GM23338 (cell line): Measurements from ENCODE around the gene ABCA7. TPM values are rescaled to one million over a fixed set of nuclear protein-coding genes. Genes with fewer than 3 reads are reported as not detected.

Source experiments
- ATAC-seq: fragments of 200-7000 bp; cut with Tn5 transposase; 3 replicates; pipeline ENCODE4 v1.9.1; 2020
- DNase-seq: peaks from one replicate; pipeline ENCODE4 v3.0.0-alpha.2; 2015; ENCODE audit warnings: low spot score
- H2AFZ ChIP-seq: fragments of 200-600 bp; sonication (generic); 2 replicates; pipeline ENCODE4 v1.8.0; 2016; ENCODE audit warnings: antibody characterized with exemption, mild to moderate bottlenecking, moderate library complexity
- H3F3A ChIP-seq: fragments of 200-600 bp; sonication (generic); replicated peaks from 2 replicates; pipeline ENCODE4 v1.8.0; 2017; ENCODE audit warnings: antibody characterized with exemption, mixed run types, low read depth
- H3K27ac ChIP-seq: fragments of 200-600 bp; sonication (generic); 2 replicates; pipeline ENCODE4 v1.6.1; 2016; ENCODE audit warnings: low read depth
- H3K27me3 ChIP-seq: fragments of 200-600 bp; sonication (generic); 2 replicates; pipeline ENCODE4 v1.8.0; 2016; ENCODE audit warnings: mild to moderate bottlenecking, mixed run types, moderate library complexity; ENCODE audit not compliant: insufficient read depth
- H3K36me3 ChIP-seq: fragments of 200-600 bp; sonication (generic); 2 replicates; pipeline ENCODE4 v1.8.0; 2016; ENCODE audit warnings: mild to moderate bottlenecking; ENCODE audit not compliant: insufficient read depth
- H3K4me1 ChIP-seq: fragments of 200-600 bp; sonication (generic); 2 replicates; pipeline ENCODE4 v1.8.0; 2016; ENCODE audit warnings: mild to moderate bottlenecking, moderate library complexity; ENCODE audit not compliant: insufficient read depth
- H3K4me2 ChIP-seq: fragments of 200-600 bp; sonication (generic); 2 replicates; pipeline ENCODE4 v1.7.1; 2017; ENCODE audit warnings: mixed run types
- H3K4me3 ChIP-seq: fragments of 200-600 bp; sonication (generic); 2 replicates; pipeline ENCODE4 v1.6.1; 2016; ENCODE audit warnings: mixed run types
- H3K79me2 ChIP-seq: fragments of 200-600 bp; sonication (generic); replicated peaks from 2 replicates; pipeline ENCODE4 v1.8.0; 2017; ENCODE audit warnings: mild to moderate bottlenecking; ENCODE audit not compliant: insufficient read depth
- H3K9me2 ChIP-seq: fragments of 200-600 bp; sonication (generic); 2 replicates; pipeline ENCODE4 v1.8.0; 2017; ENCODE audit not compliant: insufficient read depth
- H4K20me1 ChIP-seq: fragments of 200-600 bp; sonication (generic); replicated peaks from 2 replicates; pipeline ENCODE4 v1.8.0; 2017; ENCODE audit warnings: mild to moderate bottlenecking; ENCODE audit not compliant: insufficient read depth
- H3K27ac Mint-ChIP-seq: 2 replicates; pipeline ENCODE4 v1.8.0; 2020; ENCODE audit warnings: inconsistent platforms, mild to moderate bottlenecking, moderate library complexity, mixed read lengths
- H3K27me3 Mint-ChIP-seq: 3 replicates; pipeline ENCODE4 v1.8.0; 2022; ENCODE audit warnings: low read depth, mild to moderate bottlenecking, moderate library complexity, mixed read lengths, inconsistent platforms; ENCODE audit not compliant: insufficient read depth, poor library complexity
- H3K36me3 Mint-ChIP-seq: 3 replicates; pipeline ENCODE4 v1.8.0; 2021; ENCODE audit warnings: low read depth, mild to moderate bottlenecking, inconsistent platforms, moderate library complexity, mixed read lengths
- H3K4me1 Mint-ChIP-seq: 3 replicates; pipeline ENCODE4 v1.8.0; 2020; ENCODE audit warnings: mild to moderate bottlenecking, inconsistent platforms, mixed read lengths
- H3K4me3 Mint-ChIP-seq: 3 replicates; pipeline ENCODE4 v1.8.0; 2021; ENCODE audit warnings: moderate library complexity, mild to moderate bottlenecking, inconsistent platforms, mixed read lengths
- H3K9me3 Mint-ChIP-seq: 3 replicates; pipeline ENCODE4 v1.8.0; 2020; ENCODE audit warnings: moderate library complexity, mild to moderate bottlenecking, inconsistent platforms, mixed read lengths
- CREB1 ChIP-seq: fragments of 250-450 bp; sonication (Bioruptor Pico); IDR thresholded peaks from 2 replicates; pipeline ENCODE4 v1.5.0; 2020; ENCODE audit warnings: low read depth, mild to moderate bottlenecking, moderate library complexity
- CTCF ChIP-seq, 2 experiments: fragments of 200-600 bp in 1 of 2; sonication (generic) in 1 of 2; conservative IDR thresholded peaks; 2 replicates each; pipeline versions ENCODE4 v1.5.1 to v1.6.1; 2016 to 2017; ENCODE audit warnings: antibody characterized with exemption in 2 of 2, low read depth in 2 of 2, mild to moderate bottlenecking in 2 of 2, moderate library complexity in 1 of 2
- ETS1 ChIP-seq: IDR thresholded peaks from 2 replicates; pipeline ENCODE4 v1.6.1; 2016; ENCODE audit warnings: antibody characterized with exemption
- EZH2 ChIP-seq: fragments of 200-600 bp; sonication (generic); IDR thresholded peaks from one replicate; pipeline ENCODE4 v1.8.0; 2017; ENCODE audit warnings: antibody characterized with exemption, mild to moderate bottlenecking, low read depth; ENCODE audit not compliant: unreplicated experiment
- EZH2phosphoT487 ChIP-seq: fragments of 200-600 bp; sonication (generic); IDR thresholded peaks from one replicate; pipeline ENCODE4 v1.8.1; 2018; ENCODE audit warnings: antibody characterized with exemption; ENCODE audit not compliant: unreplicated experiment
- JUNB ChIP-seq: IDR thresholded peaks from one replicate; pipeline ENCODE4 v1.6.1; 2016; ENCODE audit warnings: antibody characterized with exemption; ENCODE audit not compliant: unreplicated experiment
- NANOG ChIP-seq: IDR thresholded peaks from 2 replicates; pipeline ENCODE4 v1.6.1; 2016; ENCODE audit warnings: antibody characterized with exemption, borderline replicate concordance
- POLR2AphosphoS5 ChIP-seq: IDR thresholded peaks from 2 replicates; pipeline ENCODE4 v1.6.1; 2016; ENCODE audit warnings: antibody characterized with exemption, low read depth
- STAT1 ChIP-seq: IDR thresholded peaks from one replicate; pipeline ENCODE4 v1.6.1; 2016; ENCODE audit warnings: antibody characterized with exemption; ENCODE audit not compliant: unreplicated experiment
- ZNF114 ChIP-seq: fragments of 250-450 bp; sonication (Bioruptor Pico); IDR thresholded peaks from 2 replicates; pipeline ENCODE4 v1.5.0; 2020; ENCODE audit warnings: mild to moderate bottlenecking, moderate library complexity
- ZNF331 ChIP-seq: fragments of 250-450 bp; sonication (Bioruptor Pico); IDR thresholded peaks from 2 replicates; pipeline ENCODE4 v1.5.0; 2020; ENCODE audit warnings: low read depth, mild to moderate bottlenecking, moderate library complexity
- polyA plus RNA-seq: library from polyadenylated mRNA; unstranded; fragments of >200 nt; fragmentation: Nextera tagmentation; extraction: Ambion mirVana; gene quantifications from 2 replicates; pipeline ENCODE4 v1.2.1, GENCODE V29; 2016
- total RNA-seq: library from RNA; depleted of rRNA; stranded (reverse); fragments of >200 nt; shearing (Covaris generic); gene quantifications from 2 replicates; pipeline ENCODE4 v1.2.3, GENCODE V29; 2014
- TF ChIP-seq, protein P1 (sequence below): IDR thresholded peaks from one replicate; pipeline ENCODE4 v1.6.1; 2018; ENCODE audit warnings: antibody characterized with exemption; ENCODE audit not compliant: unreplicated experiment
- TF ChIP-seq, protein P2 (sequence below): fragments of 250-450 bp; sonication (Bioruptor Pico); IDR thresholded peaks from 2 replicates; pipeline ENCODE4 v1.5.0; 2020; ENCODE audit warnings: mild to moderate bottlenecking, moderate library complexity

Gene ABCA7
- total and polyA plus RNA-seq, 2 experiments from 2014 or later, result 22.2 to 27.4 TPM

GRCh38 chr19:1109032-1109551 is 69.2 kb downstream of the ABCA7 start:
- Histone ChIP-seq H3K9me2 (no peaks in the 10 kb centered on the region), H3K27me3 (no peaks in the 10 kb centered on the region), H3K4me3 (no peak overlapping the region), H3K79me2 (no peaks in the 10 kb centered on the region), H3K4me2 (no peak overlapping the region), H2AFZ (no peak overlapping the region), H3K27ac (no peak overlapping the region), H4K20me1 (no peaks in the 10 kb centered on the region; the same call in 1 of the 2 replicates), H3F3A (0 out of 2 replicates have a peak, but pooled peaks cover 10% of the 10 kb centered on the region), H3K4me1 (no peaks in the 10 kb centered on the region), H3K36me3 (0 out of 2 replicates have a peak, but pooled peaks cover 3% of the 10 kb centered on the region)
- Mint-ChIP-seq H3K36me3 (peaks cover 12% of the 10 kb centered on the region), H3K27ac (no peak overlapping the region), H3K27me3 (peaks cover 10% of the 10 kb centered on the region), H3K4me3 (no peak overlapping the region), H3K9me3 (no peaks in the 10 kb centered on the region), H3K4me1 (peaks cover 11% of the 10 kb centered on the region; the same call in 1 of the 3 replicates)
- no peak for ATAC-seq
- no peak for DNase-seq
- TF ChIP-seq POLR2AphosphoS5 (no peak), EZH2phosphoT487 (no peak), CTCF (conservative IDR thresholded peaks at IDR 0.05; ENCODE audit: low read depth in 2 of 2) (no peak), ETS1 (no peak), STAT1 (no peak), NANOG (no peak), CREB1 (CRISPR knock-in tag) (no peak), EZH2 (no peak), ZNF114 (CRISPR knock-in tag) (no peak), ZNF331 (CRISPR knock-in tag) (no peak), JUNB (no peak)
- TF ChIP-seq, protein P1, sequence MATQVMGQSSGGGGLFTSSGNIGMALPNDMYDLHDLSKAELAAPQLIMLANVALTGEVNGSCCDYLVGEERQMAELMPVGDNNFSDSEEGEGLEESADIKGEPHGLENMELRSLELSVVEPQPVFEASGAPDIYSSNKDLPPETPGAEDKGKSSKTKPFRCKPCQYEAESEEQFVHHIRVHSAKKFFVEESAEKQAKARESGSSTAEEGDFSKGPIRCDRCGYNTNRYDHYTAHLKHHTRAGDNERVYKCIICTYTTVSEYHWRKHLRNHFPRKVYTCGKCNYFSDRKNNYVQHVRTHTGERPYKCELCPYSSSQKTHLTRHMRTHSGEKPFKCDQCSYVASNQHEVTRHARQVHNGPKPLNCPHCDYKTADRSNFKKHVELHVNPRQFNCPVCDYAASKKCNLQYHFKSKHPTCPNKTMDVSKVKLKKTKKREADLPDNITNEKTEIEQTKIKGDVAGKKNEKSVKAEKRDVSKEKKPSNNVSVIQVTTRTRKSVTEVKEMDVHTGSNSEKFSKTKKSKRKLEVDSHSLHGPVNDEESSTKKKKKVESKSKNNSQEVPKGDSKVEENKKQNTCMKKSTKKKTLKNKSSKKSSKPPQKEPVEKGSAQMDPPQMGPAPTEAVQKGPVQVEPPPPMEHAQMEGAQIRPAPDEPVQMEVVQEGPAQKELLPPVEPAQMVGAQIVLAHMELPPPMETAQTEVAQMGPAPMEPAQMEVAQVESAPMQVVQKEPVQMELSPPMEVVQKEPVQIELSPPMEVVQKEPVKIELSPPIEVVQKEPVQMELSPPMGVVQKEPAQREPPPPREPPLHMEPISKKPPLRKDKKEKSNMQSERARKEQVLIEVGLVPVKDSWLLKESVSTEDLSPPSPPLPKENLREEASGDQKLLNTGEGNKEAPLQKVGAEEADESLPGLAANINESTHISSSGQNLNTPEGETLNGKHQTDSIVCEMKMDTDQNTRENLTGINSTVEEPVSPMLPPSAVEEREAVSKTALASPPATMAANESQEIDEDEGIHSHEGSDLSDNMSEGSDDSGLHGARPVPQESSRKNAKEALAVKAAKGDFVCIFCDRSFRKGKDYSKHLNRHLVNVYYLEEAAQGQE, result no peak
- TF ChIP-seq, protein P2, sequence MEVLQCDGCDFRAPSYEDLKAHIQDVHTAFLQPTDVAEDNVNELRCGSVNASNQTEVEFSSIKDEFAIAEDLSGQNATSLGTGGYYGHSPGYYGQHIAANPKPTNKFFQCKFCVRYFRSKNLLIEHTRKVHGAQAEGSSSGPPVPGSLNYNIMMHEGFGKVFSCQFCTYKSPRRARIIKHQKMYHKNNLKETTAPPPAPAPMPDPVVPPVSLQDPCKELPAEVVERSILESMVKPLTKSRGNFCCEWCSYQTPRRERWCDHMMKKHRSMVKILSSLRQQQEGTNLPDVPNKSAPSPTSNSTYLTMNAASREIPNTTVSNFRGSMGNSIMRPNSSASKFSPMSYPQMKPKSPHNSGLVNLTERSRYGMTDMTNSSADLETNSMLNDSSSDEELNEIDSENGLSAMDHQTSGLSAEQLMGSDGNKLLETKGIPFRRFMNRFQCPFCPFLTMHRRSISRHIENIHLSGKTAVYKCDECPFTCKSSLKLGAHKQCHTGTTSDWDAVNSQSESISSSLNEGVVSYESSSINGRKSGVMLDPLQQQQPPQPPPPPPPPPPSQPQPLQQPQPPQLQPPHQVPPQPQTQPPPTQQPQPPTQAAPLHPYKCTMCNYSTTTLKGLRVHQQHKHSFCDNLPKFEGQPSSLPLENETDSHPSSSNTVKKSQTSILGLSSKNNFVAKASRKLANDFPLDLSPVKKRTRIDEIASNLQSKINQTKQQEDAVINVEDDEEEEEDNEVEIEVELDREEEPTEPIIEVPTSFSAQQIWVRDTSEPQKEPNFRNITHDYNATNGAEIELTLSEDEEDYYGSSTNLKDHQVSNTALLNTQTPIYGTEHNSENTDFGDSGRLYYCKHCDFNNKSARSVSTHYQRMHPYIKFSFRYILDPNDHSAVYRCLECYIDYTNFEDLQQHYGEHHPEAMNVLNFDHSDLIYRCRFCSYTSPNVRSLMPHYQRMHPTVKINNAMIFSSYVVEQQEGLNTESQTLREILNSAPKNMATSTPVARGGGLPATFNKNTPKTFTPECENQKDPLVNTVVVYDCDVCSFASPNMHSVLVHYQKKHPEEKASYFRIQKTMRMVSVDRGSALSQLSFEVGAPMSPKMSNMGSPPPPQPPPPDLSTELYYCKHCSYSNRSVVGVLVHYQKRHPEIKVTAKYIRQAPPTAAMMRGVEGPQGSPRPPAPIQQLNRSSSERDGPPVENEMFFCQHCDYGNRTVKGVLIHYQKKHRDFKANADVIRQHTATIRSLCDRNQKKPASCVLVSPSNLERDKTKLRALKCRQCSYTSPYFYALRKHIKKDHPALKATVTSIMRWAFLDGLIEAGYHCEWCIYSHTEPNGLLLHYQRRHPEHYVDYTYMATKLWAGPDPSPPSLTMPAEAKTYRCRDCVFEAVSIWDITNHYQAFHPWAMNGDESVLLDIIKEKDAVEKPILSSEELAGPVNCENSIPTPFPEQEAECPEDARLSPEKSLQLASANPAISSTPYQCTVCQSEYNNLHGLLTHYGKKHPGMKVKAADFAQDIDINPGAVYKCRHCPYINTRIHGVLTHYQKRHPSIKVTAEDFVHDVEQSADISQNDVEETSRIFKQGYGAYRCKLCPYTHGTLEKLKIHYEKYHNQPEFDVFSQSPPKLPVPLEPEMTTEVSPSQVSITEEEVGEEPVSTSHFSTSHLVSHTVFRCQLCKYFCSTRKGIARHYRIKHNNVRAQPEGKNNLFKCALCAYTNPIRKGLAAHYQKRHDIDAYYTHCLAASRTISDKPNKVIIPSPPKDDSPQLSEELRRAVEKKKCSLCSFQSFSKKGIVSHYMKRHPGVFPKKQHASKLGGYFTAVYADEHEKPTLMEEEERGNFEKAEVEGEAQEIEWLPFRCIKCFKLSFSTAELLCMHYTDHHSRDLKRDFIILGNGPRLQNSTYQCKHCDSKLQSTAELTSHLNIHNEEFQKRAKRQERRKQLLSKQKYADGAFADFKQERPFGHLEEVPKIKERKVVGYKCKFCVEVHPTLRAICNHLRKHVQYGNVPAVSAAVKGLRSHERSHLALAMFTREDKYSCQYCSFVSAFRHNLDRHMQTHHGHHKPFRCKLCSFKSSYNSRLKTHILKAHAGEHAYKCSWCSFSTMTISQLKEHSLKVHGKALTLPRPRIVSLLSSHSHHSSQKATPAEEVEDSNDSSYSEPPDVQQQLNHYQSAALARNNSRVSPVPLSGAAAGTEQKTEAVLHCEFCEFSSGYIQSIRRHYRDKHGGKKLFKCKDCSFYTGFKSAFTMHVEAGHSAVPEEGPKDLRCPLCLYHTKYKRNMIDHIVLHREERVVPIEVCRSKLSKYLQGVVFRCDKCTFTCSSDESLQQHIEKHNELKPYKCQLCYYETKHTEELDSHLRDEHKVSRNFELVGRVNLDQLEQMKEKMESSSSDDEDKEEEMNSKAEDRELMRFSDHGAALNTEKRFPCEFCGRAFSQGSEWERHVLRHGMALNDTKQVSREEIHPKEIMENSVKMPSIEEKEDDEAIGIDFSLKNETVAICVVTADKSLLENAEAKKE (CRISPR knock-in tag), result no peak
